GM21390 (cell line): ENCODE data around the gene SH3TC1.

Experiments
- ATAC-seq: cut with Tn5 transposase; IDR thresholded peaks from one replicate; pipeline ENCODE4 v1.9.1; 2021; ENCODE audit not compliant: unreplicated experiment

SH3TC1 gene

GRCh38 chr4:8213121-8213520 is 14.0 kb downstream of the SH3TC1 start:
- ATAC-seq, result no peak

- no peak for ATAC-seq
These were observed 15.0 kb downstream of the SH3TC1 start for GRCh38 chr4:8214136-8214535.

GRCh38 chr4:8215001-8215427 is 15.9 kb downstream of the SH3TC1 start:
- no peak for ATAC-seq

- ATAC-seq, result no peak
These were observed 16.8 kb downstream of the SH3TC1 start for GRCh38 chr4:8215641-8216442.

- no peak for ATAC-seq
These were observed 17.6 kb downstream of the SH3TC1 start for GRCh38 chr4:8216443-8217245.

GRCh38 chr4:8217246-8217511 is 18.1 kb downstream of the SH3TC1 start:
- no peak for ATAC-seq

GRCh38 chr4:8217871-8218270 is 18.8 kb downstream of the SH3TC1 start:
- no peak for ATAC-seq

- no peak for ATAC-seq
These were observed 19.4 kb downstream of the SH3TC1 start for GRCh38 chr4:8218371-8219031.

GRCh38 chr4:8219236-8219635 is 20.1 kb downstream of the SH3TC1 start:
- ATAC-seq, result no peak

GRCh38 chr4:8220661-8221450 is 21.8 kb downstream of the SH3TC1 start:
- no peak for ATAC-seq

GRCh38 chr4:8221476-8221875 is 22.4 kb downstream of the SH3TC1 start:
- ATAC-seq, result no peak

GRCh38 chr4:8221985-8222384 is 22.9 kb downstream of the SH3TC1 start:
- ATAC-seq, result no peak

- no peak for ATAC-seq
These were observed 23.7 kb downstream of the SH3TC1 start for GRCh38 chr4:8222609-8223388.

- ATAC-seq, result no peak
These were observed 25.3 kb downstream of the SH3TC1 start for GRCh38 chr4:8224267-8224974.

- no peak for ATAC-seq
These were observed 26.0 kb downstream of the SH3TC1 start for GRCh38 chr4:8224975-8225625.

GRCh38 chr4:8225706-8226443 is 26.8 kb downstream of the SH3TC1 start:
- no peak for ATAC-seq

- ATAC-seq, result no peak
These were observed 28.2 kb downstream of the SH3TC1 start for GRCh38 chr4:8227201-8227770.

GRCh38 chr4:8227771-8228318 is 28.8 kb downstream of the SH3TC1 start:
- ATAC-seq, result no peak
